ENCODE data around the gene RCAN1. TPM values are rescaled to one million over a fixed set of nuclear protein-coding genes. Genes with fewer than 3 reads are reported as not detected.

RCAN1 gene
- total RNA-seq, 1 experiment from 2014 or later = 9.7 TPM

DNA sequence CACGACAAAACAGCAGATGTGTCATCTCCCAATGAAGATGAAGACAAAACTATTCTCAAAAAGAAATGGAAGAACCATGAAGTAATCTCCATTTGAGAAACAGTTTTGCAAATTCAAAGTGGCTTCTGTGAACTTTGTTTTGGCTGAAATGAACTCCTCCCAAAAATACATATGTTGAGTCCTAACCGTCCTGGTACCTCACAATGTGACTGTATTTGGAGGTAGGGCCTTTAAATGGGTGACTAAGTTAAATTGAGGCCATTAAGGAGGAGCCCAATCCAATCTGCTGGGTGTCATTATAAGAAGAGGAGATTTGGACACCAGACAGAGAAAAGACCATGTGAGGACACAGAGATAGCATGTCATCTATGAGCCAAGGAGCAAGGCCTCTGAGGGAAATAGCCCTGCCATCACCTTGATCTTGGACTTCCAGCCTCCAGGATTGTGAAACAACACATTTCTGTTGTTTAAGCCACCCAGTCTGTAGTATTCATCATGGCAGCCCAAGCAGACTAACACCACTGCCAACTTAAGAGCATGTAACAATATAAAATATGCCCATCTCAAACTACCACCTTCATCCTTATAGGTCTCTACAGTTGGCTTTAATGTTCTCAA, 64.6 kb downstream of the RCAN1 start:
- no peaks in the 10 kb centered on the region for H3K9me2 ChIP-seq (ENCODE audit: insufficient read depth)
- no peaks in the 10 kb centered on the region for H3K79me2 ChIP-seq (ENCODE audit: insufficient read depth, low read length)
- ChIA-PET RAD21 (ENCODE audit: low non-redundant PET in 1 of 2, low total read pairs in 2 of 2, uncharacterized antibody in 2 of 2, unreplicated experiment in 2 of 2) (no interaction called here), POLR2A (no interaction called here), CTCF (no interaction called here)
- no peak overlapping the region for H3K27ac ChIP-seq (ENCODE audit: low read depth, low read length)
- no peak overlapping the region for H3K9ac ChIP-seq (ENCODE audit: low read length)
- H3K4me2 ChIP-seq (ENCODE audit: low read length) = no peak overlapping the region
- no peak overlapping the region for H2AFZ ChIP-seq (ENCODE audit: low read depth, low read length, poor library complexity, severe bottlenecking)
- H3K4me1 ChIP-seq (ENCODE audit: control insufficient read depth in 1 of 2, insufficient read depth in 2 of 2, low read length in 2 of 2) = peaks cover 6 to 26% of the 10 kb centered on the region in 2 experiments
- intact Hi-C loops (cut with micrococcal nuclease) = loop anchor here (10.0 kb wide), 1 partner anchor 65 kb away; the partner anchor contains the start of gene RCAN1
- BruUV-seq (replicated peaks) = no TSS peak
- no peak for DNase-seq (ENCODE audit: low read depth, low spot score)
- H3K27me3 ChIP-seq (ENCODE audit: insufficient read depth, low read length) = no peaks in the 10 kb centered on the region
- no peak for ATAC-seq
- no peaks in the 10 kb centered on the region for H3K36me3 ChIP-seq (ENCODE audit: control insufficient read depth in 1 of 2, insufficient read depth in 2 of 2, low read length in 2 of 2)
- TF ChIP-seq POLR2AphosphoS5 (IDR thresholded peaks at IDR 0.05; ENCODE audit: low read depth, low read length) = no peak
- no peak for TF ChIP-seq ATF3 (IDR thresholded peaks at IDR 0.05)
- TF ChIP-seq, protein P1, sequence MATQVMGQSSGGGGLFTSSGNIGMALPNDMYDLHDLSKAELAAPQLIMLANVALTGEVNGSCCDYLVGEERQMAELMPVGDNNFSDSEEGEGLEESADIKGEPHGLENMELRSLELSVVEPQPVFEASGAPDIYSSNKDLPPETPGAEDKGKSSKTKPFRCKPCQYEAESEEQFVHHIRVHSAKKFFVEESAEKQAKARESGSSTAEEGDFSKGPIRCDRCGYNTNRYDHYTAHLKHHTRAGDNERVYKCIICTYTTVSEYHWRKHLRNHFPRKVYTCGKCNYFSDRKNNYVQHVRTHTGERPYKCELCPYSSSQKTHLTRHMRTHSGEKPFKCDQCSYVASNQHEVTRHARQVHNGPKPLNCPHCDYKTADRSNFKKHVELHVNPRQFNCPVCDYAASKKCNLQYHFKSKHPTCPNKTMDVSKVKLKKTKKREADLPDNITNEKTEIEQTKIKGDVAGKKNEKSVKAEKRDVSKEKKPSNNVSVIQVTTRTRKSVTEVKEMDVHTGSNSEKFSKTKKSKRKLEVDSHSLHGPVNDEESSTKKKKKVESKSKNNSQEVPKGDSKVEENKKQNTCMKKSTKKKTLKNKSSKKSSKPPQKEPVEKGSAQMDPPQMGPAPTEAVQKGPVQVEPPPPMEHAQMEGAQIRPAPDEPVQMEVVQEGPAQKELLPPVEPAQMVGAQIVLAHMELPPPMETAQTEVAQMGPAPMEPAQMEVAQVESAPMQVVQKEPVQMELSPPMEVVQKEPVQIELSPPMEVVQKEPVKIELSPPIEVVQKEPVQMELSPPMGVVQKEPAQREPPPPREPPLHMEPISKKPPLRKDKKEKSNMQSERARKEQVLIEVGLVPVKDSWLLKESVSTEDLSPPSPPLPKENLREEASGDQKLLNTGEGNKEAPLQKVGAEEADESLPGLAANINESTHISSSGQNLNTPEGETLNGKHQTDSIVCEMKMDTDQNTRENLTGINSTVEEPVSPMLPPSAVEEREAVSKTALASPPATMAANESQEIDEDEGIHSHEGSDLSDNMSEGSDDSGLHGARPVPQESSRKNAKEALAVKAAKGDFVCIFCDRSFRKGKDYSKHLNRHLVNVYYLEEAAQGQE (IDR thresholded peaks at IDR 0.05; ENCODE audit: low read depth) = no peak
- no peak for TF ChIP-seq RAD21 (IDR thresholded peaks at IDR 0.05; ENCODE audit: low read depth)
- H3K9me3 ChIP-seq (ENCODE audit: control insufficient read depth in 1 of 2, insufficient read depth in 1 of 2, low read depth in 1 of 2, low read length in 2 of 2) = peaks cover 0 to 5% of the 10 kb centered on the region in 2 experiments; a peak in 1 of 4 replicates
- no peaks in the 10 kb centered on the region for H4K20me1 ChIP-seq (ENCODE audit: insufficient read depth)
- no peak overlapping the region for H3K4me3 ChIP-seq (replicated peaks in 1 of 2; ENCODE audit: low read depth in 1 of 2, low read length in 2 of 2)
